Kidney (tissue), 14 donors: ENCODE data around the gene OR51A4. TPM values are rescaled to one million over a fixed set of nuclear protein-coding genes. Genes with fewer than 3 reads are reported as not detected.

ENCODE experiments used
- DNase-seq, 5 donors: peaks; one replicate each; pipeline ENCODE4 v3.0.0-alpha.2; 2013 to 2020
- FAIRE-seq: peaks from 2 replicates; lab custom pipeline; 2012; peaks lifted over from hg19 to GRCh38; lab: Jason Lieb, UNC
- H3K27ac ChIP-seq, 2 donors: one replicate each; pipeline ENCODE4 v1.7.0; 2013; ENCODE audit warnings: low read depth in 2 of 2, low read length in 2 of 2, inconsistent platforms in 1 of 2
- H3K27me3 ChIP-seq: one replicate; pipeline ENCODE4 v1.7.1; 2013; ENCODE audit warnings: low read length, inconsistent platforms; ENCODE audit not compliant: control insufficient read depth, insufficient read depth
- H3K36me3 ChIP-seq, 3 donors: one replicate each; pipeline versions ENCODE4 v1.7.0 to v1.7.1; 2013; ENCODE audit warnings: low read length in 3 of 3, control low read depth in 1 of 3, inconsistent platforms in 1 of 3; ENCODE audit not compliant: insufficient read depth in 3 of 3, control insufficient read depth in 2 of 3
- H3K4me1 ChIP-seq, 3 donors: one replicate each; pipeline versions ENCODE4 v1.7.0 to v1.7.1; 2013; ENCODE audit warnings: low read length in 3 of 3, inconsistent platforms in 1 of 3, low read depth in 1 of 3; ENCODE audit not compliant: control insufficient read depth in 2 of 3, insufficient read depth in 2 of 3
- H3K4me3 ChIP-seq, 3 donors: one replicate each; pipeline versions ENCODE4 v1.7.0 to v1.8.1; 2013; ENCODE audit warnings: low read length in 3 of 3, control low read depth in 1 of 3, inconsistent platforms in 1 of 3
- H3K9ac ChIP-seq, 3 donors: one replicate each; pipeline versions ENCODE4 v1.7.0 to v1.7.1; 2013; ENCODE audit warnings: low read length in 3 of 3, control low read depth in 1 of 3, inconsistent platforms in 1 of 3
- H3K9me3 ChIP-seq, 3 donors: one replicate each; pipeline versions ENCODE4 v1.7.0 to v1.7.1; 2013; ENCODE audit warnings: low read length in 3 of 3, control low read depth in 1 of 3, inconsistent platforms in 1 of 3; ENCODE audit not compliant: control insufficient read depth in 2 of 3, insufficient read depth in 1 of 3
- CTCF ChIP-seq: IDR thresholded peaks from 3 replicates; pipeline ENCODE4 v1.5.1; 2012; ENCODE audit warnings: mild to moderate bottlenecking, moderate library complexity, borderline replicate concordance; ENCODE audit not compliant: insufficient read depth; ENCODE audit errors: extremely low read depth
- intact Hi-C: fragments of 100-400 bp; cut with DNase I; formaldehyde crosslinking; loops from one replicate; pipeline ENCODE4 v1.11.1; 2022
- polyA plus RNA-seq: library from polyadenylated mRNA; stranded (reverse); fragments of 350-450 nt; fragmentation: Illumina TruSeq; extraction: RNeasy Lipid Tissue Mini Kit (QIAGEN cat#74804); gene quantifications from one replicate; pipeline ENCODE4 v1.2.3, GENCODE V29; 2014; ENCODE audit warnings: low read depth, low replicate concordance; ENCODE audit not compliant: insufficient read depth
- total RNA-seq: library from RNA; stranded (reverse); fragmentation: NEBNext Ultra II Directional; extraction: Animal tissue kit (Norgen Biotek cat#: 25700); gene quantifications from one replicate; pipeline ENCODE4 v1.2.1, GENCODE V29; 2021
- donor health status: control.
- donor health status: control.
- donor health status: control.
- donor health status: control.
- donor health status: control.
- donor health status: DM: yes; HTN: yes; CAD: no.
- donor health status: Normal renal cell carcinoma (clear cell type).

OR51A4 gene
- total and polyA plus RNA-seq, 2 donors from 2014 or later: not detected

GRCh38 chr11:4983841-4984240, 36.4 kb upstream of the OR51A4 start:
- DNase-seq (peak; percentile 37 to 93 (median 73)), FAIRE-seq (no peak)
- H3K27me3 ChIP-seq: no peaks in the 10 kb centered on the region
- no peak overlapping the region for H3K9ac ChIP-seq
- no peaks in the 10 kb centered on the region for H3K36me3 ChIP-seq
- H3K9me3 ChIP-seq: no peaks in the 10 kb centered on the region
- intact Hi-C loops: no loop called here
- peaks cover 0 to 3% (median 0%) of the 10 kb centered on the region in 3 donors for H3K4me1 ChIP-seq
- no peak for TF ChIP-seq CTCF
- no peak overlapping the region for H3K27ac ChIP-seq
- H3K4me3 ChIP-seq: no peak overlapping the region

DNA sequence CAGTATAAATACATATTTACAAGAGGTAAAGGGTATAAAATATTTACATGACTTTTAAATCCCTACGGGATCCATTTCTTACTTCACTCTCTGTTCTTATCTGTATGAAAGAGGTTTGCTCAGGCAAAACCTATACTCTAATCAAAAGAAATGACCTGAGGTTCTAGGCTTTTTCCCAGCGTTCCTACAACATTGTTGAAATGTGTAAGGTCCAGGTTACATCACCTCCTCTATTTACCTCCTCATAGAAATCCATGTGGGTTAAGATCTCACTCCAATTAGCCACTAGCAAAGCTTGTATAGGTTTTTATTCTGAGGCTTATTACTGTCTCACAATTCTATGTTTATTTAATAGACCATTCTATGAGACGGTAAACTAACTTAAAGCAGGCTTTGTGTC, 35.3 kb upstream of the OR51A4 start:
- intact Hi-C loops: no loop called here
- TF ChIP-seq CTCF: no peak
- Histone ChIP-seq H3K27ac (no peak overlapping the region), H3K36me3 (no peaks in the 10 kb centered on the region), H3K4me3 (no peak overlapping the region), H3K4me1 (peaks cover 0 to 3% (median 0%) of the 10 kb centered on the region in 3 donors), H3K9me3 (no peaks in the 10 kb centered on the region), H3K27me3 (no peaks in the 10 kb centered on the region), H3K9ac (no peak overlapping the region)
- DNase-seq (no peak), FAIRE-seq (no peak)

GRCh38 chr11:4979036-4979435, 31.6 kb upstream of the OR51A4 start:
- H3K4me3 ChIP-seq: no peak overlapping the region
- no peak for TF ChIP-seq CTCF
- no peaks in the 10 kb centered on the region for H3K9me3 ChIP-seq
- H3K27ac ChIP-seq: no peak overlapping the region
- no peaks in the 10 kb centered on the region for H3K27me3 ChIP-seq
- H3K9ac ChIP-seq: no peak overlapping the region
- DNase-seq (no peak), FAIRE-seq (no peak)
- intact Hi-C loops: no loop called here
- peaks cover 0 to 3% (median 0%) of the 10 kb centered on the region in 3 donors for H3K4me1 ChIP-seq
- H3K36me3 ChIP-seq: no peaks in the 10 kb centered on the region

GRCh38 chr11:4975436-4975835, 28.0 kb upstream of the OR51A4 start:
- TF ChIP-seq CTCF: no peak
- Histone ChIP-seq H3K36me3 (no peaks in the 10 kb centered on the region), H3K9ac (no peak overlapping the region), H3K27ac (no peak overlapping the region), H3K9me3 (no peaks in the 10 kb centered on the region), H3K4me3 (no peak overlapping the region), H3K27me3 (no peaks in the 10 kb centered on the region), H3K4me1 (no peaks in the 10 kb centered on the region)
- intact Hi-C loops: no loop called here
- DNase-seq: no peak
- FAIRE-seq: no peak
